NCI-H1048 (cell line): ENCODE results near the gene HOXA4.

Experiments
- DNase-seq: peaks from one replicate; lab custom pipeline; 2025; lab: John Stamatoyannopoulos, UW

HOXA4 gene

DNA sequence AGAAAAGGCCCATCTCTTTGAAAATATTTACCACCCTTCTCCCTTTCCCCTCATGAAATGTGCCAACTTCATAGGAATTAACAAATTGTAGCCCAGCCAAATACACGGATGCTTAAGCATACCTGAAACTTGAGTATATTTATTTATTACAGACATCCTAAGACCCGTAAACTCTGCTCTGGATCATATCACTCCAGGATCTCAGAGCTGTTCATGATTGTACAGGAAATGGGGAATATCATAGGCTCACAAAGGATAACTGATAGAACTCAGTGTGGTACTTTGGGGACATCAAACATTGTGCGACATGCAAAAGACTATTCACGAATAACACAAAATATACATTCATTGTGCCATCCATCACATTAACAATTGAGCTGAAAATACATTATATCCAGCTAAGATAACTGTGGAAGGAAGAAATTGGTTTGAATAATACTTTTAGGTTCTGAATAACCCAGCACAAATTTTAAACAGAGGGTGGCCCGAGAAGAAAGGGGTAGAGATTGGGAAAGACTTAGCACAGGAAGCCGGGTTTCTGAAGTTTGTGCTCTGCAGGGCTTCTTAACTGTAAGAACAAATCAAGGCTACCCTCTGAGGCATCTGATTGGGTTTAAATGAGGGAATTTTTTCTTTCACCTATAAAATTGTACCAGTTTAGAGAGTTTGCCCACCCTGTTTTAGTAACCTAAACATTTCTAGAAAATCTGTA is 37.2 kb downstream of the HOXA4 start:
- DNase-seq, result no peak

DNA sequence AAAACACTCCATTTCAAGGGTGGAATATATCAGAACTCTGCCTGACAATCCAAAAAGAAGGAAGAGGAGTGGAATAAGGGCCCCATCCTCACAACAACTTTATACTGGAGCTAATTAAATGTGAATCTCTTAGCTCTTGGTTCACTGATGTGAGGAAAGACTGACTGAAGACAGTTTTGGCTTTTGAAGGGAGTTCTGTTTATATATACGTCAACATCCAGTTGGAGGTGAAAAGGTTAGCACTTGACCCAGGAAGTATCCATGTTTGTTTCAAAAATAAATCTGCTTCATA is 37.8 kb downstream of the HOXA4 start:
- DNase-seq, result no peak

DNA sequence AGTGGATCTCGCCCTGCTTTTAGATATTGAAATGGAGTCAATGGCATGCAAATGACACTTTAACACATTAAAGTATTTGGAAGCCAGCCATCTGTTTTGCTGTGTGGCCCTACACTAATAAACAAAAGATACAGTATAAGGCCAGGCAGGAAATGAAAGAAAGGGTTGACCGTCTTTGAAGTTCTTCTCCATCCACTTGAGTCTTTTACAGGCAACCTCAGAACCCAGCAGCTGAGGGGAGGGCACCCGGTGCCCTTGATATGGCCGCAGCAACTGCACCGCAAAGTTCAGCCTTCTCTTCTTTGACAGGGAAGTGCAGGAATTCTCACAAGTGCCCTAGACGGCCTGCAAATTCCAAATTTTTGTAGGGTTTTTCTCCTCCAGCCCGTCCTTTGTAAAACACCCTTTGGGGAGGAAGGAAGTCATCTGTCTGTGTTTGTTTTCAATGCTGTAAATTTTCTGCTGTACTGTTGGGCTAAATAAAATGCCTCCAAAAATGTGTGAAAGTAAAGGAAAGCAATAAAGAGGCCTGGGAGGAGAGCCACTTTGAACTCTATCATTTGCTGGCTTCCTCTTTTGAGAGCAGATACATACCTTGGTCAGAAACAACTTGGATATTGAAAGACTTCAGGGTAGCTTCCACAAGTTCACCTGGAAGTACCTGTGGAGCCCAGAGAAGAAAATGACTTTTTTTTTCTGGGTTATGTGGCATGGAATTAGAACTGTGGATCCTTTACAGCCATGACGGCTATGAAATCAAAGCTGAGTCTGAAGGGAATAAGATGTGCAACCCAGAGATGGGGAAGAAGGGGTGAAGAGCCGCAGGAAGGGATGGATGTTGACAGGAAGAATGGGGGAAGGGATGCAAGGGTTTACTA is 38.4 kb downstream of the HOXA4 start:
- DNase-seq, result no peak

DNA sequence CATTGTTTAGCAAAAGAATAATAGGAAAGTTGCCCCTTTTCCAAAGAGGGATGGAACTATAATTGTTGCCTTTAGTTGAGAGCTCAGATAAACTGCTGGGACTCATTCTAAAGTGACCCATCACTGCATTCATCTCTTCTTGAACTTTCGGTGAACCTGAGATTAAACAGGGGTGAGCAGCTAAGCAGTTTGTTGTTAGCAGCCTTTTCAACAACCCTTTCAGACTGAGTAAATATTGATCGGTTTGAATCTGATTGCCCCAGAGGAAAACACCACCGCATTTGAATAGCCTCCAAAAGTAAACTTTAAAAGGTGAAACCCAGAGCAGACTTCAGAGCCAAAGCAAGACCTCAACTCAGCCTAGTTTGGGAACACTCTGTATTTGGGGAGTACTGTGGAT is 39.5 kb downstream of the HOXA4 start:
- no peak for DNase-seq

DNA sequence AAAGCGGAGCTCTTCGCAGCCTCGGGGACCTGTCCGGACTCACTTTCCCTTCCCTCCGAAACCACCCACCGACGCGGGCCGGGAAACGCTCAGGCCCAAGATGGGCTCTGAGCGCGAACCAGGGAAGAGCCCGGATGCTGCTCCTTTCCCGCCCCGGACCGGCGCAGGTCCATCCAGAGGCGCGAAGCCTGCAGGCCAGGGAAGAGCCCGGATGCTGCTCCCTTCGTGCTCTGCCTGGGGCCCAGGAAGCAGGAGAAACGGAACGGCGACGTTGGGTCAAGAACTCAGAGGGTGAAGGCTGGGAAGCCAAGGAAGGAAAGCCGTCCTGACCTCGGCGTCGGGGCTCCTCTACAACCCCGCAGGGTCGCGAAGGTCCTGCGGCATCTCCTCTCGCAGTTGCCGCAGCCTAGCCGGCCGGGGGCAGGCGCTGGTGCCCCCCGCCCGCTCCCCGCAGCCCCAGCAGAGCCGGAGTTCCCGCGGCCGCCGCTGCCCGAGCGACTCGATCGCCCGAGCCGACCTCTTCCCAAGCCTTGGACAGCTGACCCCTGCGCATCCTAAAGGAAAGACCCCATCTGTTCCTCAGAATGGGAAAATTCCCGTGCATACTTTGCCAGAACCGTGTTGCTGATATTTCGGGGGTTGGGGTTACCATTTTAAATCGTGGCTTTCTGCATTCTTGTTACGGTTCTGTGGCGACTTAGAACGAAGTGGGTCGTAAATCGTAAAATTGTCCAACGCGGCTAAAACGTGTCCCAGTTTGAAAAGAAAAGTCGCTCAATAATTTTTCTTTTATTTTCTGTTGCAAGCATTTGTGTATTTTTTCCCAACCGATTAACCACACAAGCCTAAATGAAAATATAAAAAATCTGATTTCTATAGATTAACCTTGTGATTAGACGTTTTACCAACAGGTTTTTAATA is 42.3 kb downstream of the HOXA4 start:
- no peak for DNase-seq

DNA sequence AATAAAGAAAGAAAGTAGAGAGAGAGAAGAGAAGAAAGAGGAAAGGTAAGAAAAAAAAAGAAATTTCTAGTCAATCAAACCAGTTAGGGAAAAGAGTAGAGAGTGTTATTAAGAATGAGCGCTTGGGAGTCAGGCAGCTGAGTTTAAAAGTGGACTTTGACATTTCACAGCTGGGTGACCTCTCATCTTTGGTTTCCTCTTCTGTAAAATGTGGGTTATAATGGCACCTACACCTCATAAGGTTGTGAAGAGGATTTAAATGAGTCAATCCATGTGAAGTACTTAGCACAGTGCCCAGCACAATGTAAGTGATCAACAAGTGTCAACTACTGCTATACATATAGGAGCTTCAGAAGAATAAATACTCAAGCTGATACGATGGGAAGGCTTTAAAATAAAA is 46.9 kb downstream of the HOXA4 start:
- no peak for DNase-seq

DNA sequence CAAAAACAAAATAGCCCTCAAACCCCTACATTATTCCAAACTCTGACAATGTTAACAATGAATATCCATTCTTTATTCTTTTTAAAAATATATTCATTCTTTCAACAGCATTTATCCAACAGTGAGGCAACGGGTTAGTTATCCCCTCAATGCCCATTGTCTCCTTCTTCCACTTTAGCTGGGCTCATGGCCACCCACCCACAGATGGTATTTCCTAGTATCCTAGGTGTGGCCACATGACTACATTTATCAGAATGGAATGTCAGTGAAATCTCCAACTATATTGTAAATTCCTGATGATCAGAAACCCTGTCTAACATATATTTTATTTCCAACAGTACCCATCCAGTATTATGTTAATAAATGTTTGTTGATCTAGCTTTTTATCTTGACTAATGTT is 48.4 kb downstream of the HOXA4 start:
- no peak for DNase-seq

DNA sequence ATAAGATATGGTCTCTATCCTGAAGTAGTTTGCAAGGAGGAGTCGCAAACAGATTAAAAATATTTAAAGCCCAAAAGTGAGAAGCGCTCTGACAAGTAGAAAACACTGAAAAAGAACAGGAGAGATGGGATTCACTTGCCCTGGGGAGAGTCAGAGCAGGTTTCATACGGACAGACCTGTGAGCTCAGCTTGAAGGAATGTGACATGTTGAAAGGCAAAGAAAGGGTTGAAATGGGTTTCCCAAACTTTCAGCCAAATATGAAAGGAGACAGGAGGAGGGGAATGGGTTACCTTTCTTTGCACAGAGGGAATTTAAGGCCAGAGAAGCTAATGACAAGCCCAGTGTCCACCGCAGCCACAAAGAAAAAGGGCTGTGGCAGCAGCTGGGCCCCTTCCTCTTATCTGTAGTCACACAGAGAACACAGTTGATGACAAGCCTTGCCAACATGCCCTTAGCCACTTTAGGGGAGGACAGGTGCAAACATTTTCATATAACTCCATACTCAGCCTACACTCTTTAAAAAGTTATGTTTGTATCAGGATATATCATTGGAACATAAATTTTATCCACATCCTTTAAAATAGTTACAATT is 49.6 kb downstream of the HOXA4 start:
- DNase-seq, result no peak

DNA sequence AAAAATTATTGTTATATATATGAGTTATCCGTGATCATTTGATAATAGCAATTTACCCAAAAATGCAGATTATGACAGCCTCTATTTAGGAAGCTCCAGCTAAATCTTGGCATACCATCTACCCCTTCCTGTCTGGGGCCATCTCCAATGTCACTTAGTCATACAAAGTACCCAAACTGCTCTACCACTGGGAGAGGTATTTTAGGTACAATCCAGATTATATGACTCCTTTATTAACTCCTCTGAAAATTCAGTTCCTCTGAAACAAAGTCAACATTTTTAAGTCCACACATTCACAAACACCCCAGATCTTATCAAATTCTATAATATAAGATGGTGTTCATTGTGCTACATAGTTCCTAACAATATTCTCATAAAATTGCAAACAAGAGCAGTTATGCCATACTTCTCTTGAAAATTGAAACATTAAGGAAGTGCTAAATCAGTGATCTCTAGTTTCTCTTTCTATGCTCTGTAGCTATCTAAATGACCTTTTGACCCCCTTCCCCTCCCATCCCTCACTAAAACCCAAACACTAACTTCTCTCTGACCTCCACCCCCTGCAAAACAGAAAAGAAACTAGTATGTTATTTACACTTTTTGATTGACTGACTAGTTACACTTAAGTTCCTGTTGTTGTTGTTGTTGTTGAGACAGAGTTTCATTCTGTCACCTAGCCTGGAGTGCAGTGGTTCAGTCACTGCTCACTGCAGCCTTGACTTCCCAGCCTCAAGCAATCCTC is 51.2 kb downstream of the HOXA4 start:
- no peak for DNase-seq

DNA sequence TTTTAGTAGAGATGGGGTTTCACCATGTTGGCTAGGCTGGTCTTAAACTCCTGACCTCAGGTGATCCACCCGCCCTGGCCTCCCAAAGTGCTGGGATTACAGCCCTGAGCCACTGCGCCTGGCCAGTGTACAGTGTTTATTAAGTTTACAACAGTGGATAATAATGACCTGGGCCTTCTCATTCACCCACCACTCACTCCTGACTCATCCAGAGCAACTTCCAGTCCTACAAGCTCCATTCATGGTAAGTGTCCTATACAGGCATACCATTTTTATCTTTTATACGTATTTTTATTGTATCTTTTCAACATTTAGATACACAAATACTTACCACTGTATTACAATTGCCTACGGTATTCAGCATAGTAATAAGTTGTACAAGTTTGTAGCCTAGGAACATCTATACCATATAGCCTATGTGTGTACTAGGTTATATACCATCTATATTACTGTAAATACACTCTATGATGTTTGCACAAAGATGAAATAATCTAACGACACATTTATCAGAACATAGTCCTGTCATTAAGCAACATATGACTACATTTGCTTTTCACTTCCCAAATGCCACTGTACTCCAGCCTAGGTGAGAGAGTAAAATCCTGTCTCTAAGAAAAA is 51.8 kb downstream of the HOXA4 start:
- no peak for DNase-seq
